T-helper 1 cell treated with Interleukin-12 subunit alpha and Interleukin-12 subunit beta and Interleukin-4 antibody, amounts not matched to agents 30 ng/mL and 1 ng/mL, for 36 hours (primary cell): ENCODE results near the gene IGF2R. TPM values are rescaled to one million over a fixed set of nuclear protein-coding genes. Genes with fewer than 3 reads are reported as not detected.

Experiments used
- intact Hi-C: fragments of 100-400 bp; cut with micrococcal nuclease; formaldehyde crosslinking; loops from one replicate; pipeline ENCODE4 v1.15.1; 2024
- total RNA-seq: library from RNA; stranded (reverse); gene quantifications from 2 replicates; pipeline ENCODE4 v1.2.3, GENCODE V29; 2022

The IGF2R gene
- total RNA-seq, 1 donor from 2014 or later: 95.3 TPM

- intact Hi-C loops: no loop called here
These were observed 71.8 kb downstream of the IGF2R start for GRCh38 chr6:160040527-160041264.

DNA sequence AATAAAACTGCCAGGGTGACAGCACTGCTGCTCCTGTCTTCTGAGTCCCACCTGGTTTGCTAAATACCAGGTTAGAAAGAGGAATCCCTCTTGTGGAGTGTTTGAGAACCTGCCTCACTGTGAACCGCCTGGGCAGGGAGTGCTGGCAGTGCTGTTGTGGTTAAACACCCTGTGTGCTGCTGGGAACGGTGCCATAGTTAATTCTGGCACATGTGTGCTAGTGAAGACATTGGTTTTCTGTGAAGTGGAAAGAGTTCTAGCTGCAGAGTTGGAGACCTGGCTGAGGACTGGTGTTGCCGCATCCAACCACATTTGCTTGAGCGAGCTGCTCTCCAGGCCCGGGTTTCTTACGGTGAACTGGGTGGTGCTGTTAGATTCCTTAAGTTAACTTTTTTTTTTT is 72.7 kb downstream of the IGF2R start:
- intact Hi-C loops: no loop called here

- intact Hi-C loops: no loop called here
These were observed 73.3 kb downstream of the IGF2R start for GRCh38 chr6:160042014-160042773.

DNA sequence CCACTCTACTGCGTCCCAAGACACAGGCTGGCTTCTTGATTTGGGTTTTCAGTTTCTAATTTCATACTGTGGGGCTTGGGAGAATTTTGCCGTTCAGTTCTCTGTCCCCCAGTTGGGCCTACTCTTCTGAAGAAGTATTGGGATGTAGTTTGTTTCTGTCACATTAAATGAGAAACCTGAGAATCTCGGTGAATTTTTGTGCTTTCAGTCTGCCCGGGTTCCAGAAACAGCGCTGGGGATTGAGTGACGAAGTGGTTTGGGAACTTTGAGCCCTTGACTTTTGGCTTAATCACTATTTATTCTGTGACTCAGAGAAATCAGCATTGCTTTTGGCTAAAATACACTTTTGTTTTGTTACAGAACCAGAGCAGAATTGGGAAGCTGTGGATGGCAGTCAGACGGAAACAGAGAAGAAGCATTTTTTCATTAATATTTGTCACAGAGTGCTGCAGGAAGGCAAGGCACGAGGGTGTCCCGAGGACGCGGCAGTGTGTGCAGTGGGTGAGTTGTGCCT is 74.0 kb downstream of the IGF2R start:
- intact Hi-C loops: no loop called here

GRCh38 chr6:160043784-160044183 is 74.9 kb downstream of the IGF2R start:
- intact Hi-C loops: no loop called here

- intact Hi-C loops: no loop called here
These were observed 75.8 kb downstream of the IGF2R start for GRCh38 chr6:160044687-160045086.

- intact Hi-C loops: no loop called here
These were observed 79.6 kb downstream of the IGF2R start for GRCh38 chr6:160048471-160048870.

- intact Hi-C loops: no loop called here
These were observed 80.5 kb downstream of the IGF2R start for GRCh38 chr6:160049346-160049745.

DNA sequence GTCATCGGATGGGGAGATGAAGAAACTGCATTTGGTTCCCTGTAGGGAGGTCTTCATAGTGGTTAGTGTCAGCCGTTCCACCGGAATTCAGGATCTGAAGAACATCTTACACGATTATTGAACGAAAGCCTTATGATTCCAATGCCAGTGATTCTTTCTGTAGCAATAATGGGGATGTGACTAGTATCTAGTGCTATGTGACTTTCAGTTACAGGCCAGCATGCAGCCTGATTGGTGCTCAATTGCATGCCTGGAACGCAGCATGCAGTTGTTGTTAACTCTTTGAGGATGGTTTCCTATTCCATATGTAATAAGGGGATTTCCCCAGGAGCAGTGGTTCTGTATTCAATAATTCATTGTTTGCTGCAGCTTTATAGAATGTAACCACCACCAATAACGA is 81.1 kb downstream of the IGF2R start:
- intact Hi-C loops: no loop called here

- intact Hi-C loops: loop anchor here (1.0 kb wide), 1 partner anchor 35 kb away; no protein-coding TSS in a partner anchor
These were observed 82.5 kb downstream of the IGF2R start for GRCh38 chr6:160051390-160051789.

DNA sequence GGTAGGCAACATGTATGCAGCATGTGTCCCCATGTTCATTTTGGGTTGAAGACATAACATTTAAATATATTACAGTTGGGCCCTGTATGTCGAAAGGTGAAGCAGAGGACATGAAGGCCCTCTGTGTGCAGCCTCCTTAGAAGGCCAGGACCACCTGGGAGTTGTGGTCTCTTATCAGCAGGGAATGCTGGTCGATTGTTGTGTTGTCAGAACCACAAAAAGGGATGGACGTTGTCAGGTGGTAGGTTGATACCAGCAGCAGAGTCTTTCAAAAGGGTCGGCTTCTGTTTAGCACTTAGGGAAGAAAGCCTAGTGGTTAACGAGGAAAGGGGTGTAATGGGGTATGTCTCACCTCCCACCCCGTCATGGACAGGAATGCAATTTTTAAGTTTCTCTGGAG is 85.4 kb downstream of the IGF2R start:
- intact Hi-C loops: no loop called here

GRCh38 chr6:160054913-160055312 is 86.0 kb downstream of the IGF2R start:
- intact Hi-C loops: no loop called here

GRCh38 chr6:160055378-160055777 is 86.5 kb downstream of the IGF2R start:
- intact Hi-C loops: no loop called here

DNA sequence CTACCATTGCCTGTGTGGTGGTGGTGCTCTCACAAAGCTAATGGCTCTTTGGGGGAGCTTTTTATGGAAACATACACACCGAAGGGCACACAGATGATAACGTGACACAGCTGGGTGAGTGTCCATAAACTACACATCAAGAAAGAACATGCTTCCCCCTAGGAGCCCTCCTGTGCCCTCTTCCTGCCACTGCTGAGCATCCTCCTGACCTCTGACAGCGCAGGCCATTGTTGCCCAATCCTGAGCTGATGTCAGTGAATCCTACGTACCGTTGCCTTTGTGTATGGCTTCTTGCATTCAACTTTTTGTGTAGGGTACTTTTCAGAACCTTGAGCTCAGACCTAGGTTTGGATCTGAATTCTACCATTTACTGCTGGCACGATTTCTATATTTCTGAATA is 86.9 kb downstream of the IGF2R start:
- intact Hi-C loops: no loop called here

GRCh38 chr6:160057080-160057479 is 88.2 kb downstream of the IGF2R start:
- intact Hi-C loops: no loop called here

DNA sequence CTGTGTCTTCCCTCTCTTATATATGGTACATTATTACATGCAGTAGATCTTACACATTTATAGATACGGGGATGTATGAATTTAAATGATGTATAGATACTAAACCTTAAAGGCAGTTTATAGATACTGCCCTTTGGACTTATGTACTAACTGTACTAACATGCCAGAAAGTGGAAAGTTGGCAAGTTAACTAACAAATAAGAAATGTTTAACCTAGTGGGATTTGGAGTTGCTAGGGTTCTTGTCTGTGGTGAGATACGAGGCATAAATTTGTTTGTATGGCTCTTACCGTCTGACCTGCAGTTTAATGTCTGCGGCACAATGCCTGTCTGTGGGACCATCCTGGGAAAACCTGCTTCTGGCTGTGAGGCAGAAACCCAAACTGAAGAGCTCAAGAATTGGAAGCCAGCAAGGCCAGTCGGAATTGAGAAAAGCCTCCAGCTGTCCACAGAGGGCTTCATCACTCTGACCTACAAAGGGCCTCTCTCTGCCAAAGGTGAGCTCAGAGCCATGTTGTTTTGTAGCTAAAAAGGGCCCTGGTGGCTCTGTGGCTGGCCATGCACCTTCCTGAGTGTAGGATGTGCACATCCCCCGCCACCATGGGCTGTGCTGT is 89.8 kb downstream of the IGF2R start:
- intact Hi-C loops: no loop called here

- intact Hi-C loops: no loop called here
These were observed 91.3 kb downstream of the IGF2R start for GRCh38 chr6:160060221-160060620.

DNA sequence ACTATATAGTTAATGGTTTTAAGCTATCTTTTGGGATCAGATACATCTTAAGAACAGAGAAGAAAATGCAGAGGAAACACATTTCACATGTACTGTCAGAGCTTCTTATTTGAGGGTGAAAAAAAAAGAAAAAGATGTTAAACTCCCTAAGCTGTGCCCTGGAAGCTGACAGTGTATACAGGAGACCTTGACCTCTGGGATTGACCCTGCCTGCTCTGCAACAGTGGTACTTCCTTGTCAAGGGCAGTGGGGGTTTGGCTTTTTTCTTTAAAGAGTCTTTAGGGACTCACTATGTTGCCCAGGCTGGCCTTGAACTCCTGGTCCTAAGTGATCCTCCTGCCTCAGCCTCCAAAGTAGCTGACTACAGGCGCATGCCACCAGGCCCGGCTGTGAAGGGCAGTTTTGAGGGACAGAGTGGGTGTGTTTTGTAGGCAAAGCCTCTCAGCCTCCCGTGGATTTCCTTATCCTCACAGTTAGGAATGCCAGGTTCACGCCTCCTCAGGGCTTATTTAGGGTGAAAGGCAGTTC is 92.1 kb downstream of the IGF2R start:
- intact Hi-C loops: no loop called here

DNA sequence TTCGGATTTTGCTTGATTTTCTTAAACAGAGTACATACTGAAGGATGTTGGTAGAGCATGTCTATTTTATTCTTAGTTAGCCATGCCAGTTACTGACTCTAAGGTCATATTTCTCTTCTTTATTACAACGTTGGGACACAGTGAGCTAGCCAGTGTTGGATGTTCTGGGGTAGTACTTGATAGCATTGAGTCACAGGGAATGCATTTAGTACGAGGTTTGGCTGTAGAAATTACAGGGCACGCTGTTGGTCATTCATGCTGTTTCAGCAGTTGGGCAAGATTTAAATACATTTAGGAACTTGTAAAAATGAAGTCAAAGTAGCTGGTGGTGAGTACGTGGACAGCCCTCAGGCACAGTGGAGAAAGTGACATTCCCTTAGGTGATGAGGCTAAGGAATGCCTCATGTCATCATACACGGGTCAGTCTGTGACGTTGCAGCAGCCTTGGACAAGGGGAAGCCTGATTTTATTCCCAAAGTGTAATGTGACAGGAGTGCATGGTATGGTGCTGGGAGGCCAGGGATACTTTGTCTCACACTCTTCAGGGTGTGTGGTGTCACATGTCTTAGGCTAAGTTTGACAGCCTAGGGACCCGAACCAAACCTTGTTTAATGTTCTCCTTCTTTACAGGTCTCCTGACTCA is 95.0 kb downstream of the IGF2R start:
- intact Hi-C loops: no loop called here

GRCh38 chr6:160065200-160065599 is 96.3 kb downstream of the IGF2R start:
- intact Hi-C loops: loop anchor here (5.0 kb wide), 1 partner anchor 93 kb away; no protein-coding TSS in a partner anchor

- intact Hi-C loops: loop anchor here (5.0 kb wide), 1 partner anchor 95 kb away; no protein-coding TSS in a partner anchor
These were observed 98.7 kb downstream of the IGF2R start for GRCh38 chr6:160067564-160067963.
